Endometrial microvascular endothelial cells (primary cell): ENCODE data around the gene GPI. TPM values are rescaled to one million over a fixed set of nuclear protein-coding genes. Genes with fewer than 3 reads are reported as not detected.

Source experiments
- in situ Hi-C: cut with HindIII; loops from 2 replicates; pipeline ENCODE4 v1.10.0; 2017; ENCODE audit warnings: low sequenced_read_pairs, low pct_unique_long_range_greater_than_20kb; ENCODE audit errors: inconsistent ontology term
- total RNA-seq: library from RNA; depleted of rRNA; stranded (reverse); fragments of >200 nt; gene quantifications from one replicate; pipeline ENCODE4 v1.2.3, GENCODE V29; 2015; ENCODE audit errors: inconsistent ontology term

GPI gene
- total RNA-seq, 1 donor from 2014 or later = 450 TPM

GRCh38 chr19:34430738-34431625 is 66.0 kb downstream of the GPI start:
- in situ Hi-C loops = no loop called here

GRCh38 chr19:34431681-34432402 is 66.8 kb downstream of the GPI start:
- in situ Hi-C loops = no loop called here

GRCh38 chr19:34432797-34433196 is 67.8 kb downstream of the GPI start:
- in situ Hi-C loops = no loop called here

- in situ Hi-C loops = no loop called here
Observed at GRCh38 chr19:34436716-34437115, 71.7 kb downstream of the GPI start.

- in situ Hi-C loops = no loop called here
Observed at GRCh38 chr19:34448191-34448590, 83.2 kb downstream of the GPI start.

Other genes with a start within 250 kb of the GPI start
- gene LSM14A, start 192.7 kb upstream of the GPI start, total RNA-seq = 85.3 TPM
- gene GARRE1, start 110.6 kb upstream of the GPI start, total RNA-seq = 34.2 TPM
- 24.8 TPM for gene PDCD2L, start 39.2 kb downstream of the GPI start, total RNA-seq
- gene UBA2, start 63.2 kb downstream of the GPI start, total RNA-seq = 95.4 TPM
- gene WTIP, start 116.6 kb downstream of the GPI start, total RNA-seq = 29.2 TPM